ENCODE measurements around the gene AGMAT. TPM values are rescaled to one million over a fixed set of nuclear protein-coding genes. Genes with fewer than 3 reads are reported as not detected.

Gene AGMAT
- polyA plus RNA-seq, 2 of the 4 experiments (the other 2 are of a cell fraction), result 10.3 to 13.1 TPM

- no peak for TF ChIP-seq TFCP2L1 (CRISPR knock-in tag; IDR thresholded peaks at IDR 0.05)
- TF ChIP-seq HOXB13 (CRISPR knock-in tag; IDR thresholded peaks at IDR 0.05; ENCODE audit: low read depth), result no peak
- peak in 1 of 2 experiments; percentile 78; a peak in 4 of 5 replicates for TF ChIP-seq JUN (IDR thresholded peaks at IDR 0.05)
- no peak for TF ChIP-seq FOXS1 (CRISPR knock-in tag; IDR thresholded peaks at IDR 0.05)
- TF ChIP-seq BHLHE40 (IDR thresholded peaks at IDR 0.05; ENCODE audit: low read depth, low read length), result peak; percentile 95
- TF ChIP-seq RFX5 (IDR thresholded peaks at IDR 0.05), result 0 out of 2 replicates have a peak, but pooled peaks have one; percentile 48
- TF ChIP-seq MAX (IDR thresholded peaks at IDR 0.05), result peak; percentile 82
- TF ChIP-seq JUNB (IDR thresholded peaks at IDR 0.05), result no peak
- TF ChIP-seq, protein P1, sequence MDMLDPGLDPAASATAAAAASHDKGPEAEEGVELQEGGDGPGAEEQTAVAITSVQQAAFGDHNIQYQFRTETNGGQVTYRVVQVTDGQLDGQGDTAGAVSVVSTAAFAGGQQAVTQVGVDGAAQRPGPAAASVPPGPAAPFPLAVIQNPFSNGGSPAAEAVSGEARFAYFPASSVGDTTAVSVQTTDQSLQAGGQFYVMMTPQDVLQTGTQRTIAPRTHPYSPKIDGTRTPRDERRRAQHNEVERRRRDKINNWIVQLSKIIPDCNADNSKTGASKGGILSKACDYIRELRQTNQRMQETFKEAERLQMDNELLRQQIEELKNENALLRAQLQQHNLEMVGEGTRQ (IDR thresholded peaks at IDR 0.05), result peak; percentile 97
- TF ChIP-seq BCL3 (IDR thresholded peaks at IDR 0.05), result 0 out of 3 replicates have a peak, but pooled peaks have one; percentile 22
- TF ChIP-seq POLR2A (IDR thresholded peaks at IDR 0.05; ENCODE audit: low read length), result peak; percentile 72
- TF ChIP-seq PHF8 (IDR thresholded peaks at IDR 0.05; ENCODE audit: borderline replicate concordance, low read depth), result peak; percentile 66
- 2% methylated on average over 22 of the region's 65 CpGs for WGBS (ENCODE audit: missing lambda C conversion rate)
- peak within 1 kb of the TSS; percentile 96 for H3K4me2 ChIP-seq
- POLR2A ChIA-PET, result no interaction called here
- H3K9me3 ChIP-seq, result no peaks in the 10 kb centered on the region
- CTCF ChIA-PET, result interaction anchor here (0.6 kb wide), 2 partner anchors 176 to 288 kb away, joined by 3 read pairs; no protein-coding TSS in a partner anchor
- DNase-seq (ENCODE audit: low read depth in 1 of 2, low spot score in 1 of 2), result peak; percentile 88 to 100
- H3K4me1 ChIP-seq, result peaks cover 14% of the 10 kb centered on the region; the same call in 2 of the 3 replicates
- H3K4me3 ChIP-seq, result peak within 1 kb of the TSS; percentile 92
- H3K27ac ChIP-seq, result peak within 1 kb of the TSS; percentile 94 to 95
- ATAC-seq, result peak; percentile 71 to 86
- FAIRE-seq, result peak; percentile 68
Observed at GRCh38 chr1:15526490-15527339, 58.1 kb downstream of the AGMAT start, which contains the start of gene DNAJC16. Gene DNAJC16 (plus strand): TSS chr1:15526848. CDS start chr1:15529106, 2,258 bp downstream.

DNA sequence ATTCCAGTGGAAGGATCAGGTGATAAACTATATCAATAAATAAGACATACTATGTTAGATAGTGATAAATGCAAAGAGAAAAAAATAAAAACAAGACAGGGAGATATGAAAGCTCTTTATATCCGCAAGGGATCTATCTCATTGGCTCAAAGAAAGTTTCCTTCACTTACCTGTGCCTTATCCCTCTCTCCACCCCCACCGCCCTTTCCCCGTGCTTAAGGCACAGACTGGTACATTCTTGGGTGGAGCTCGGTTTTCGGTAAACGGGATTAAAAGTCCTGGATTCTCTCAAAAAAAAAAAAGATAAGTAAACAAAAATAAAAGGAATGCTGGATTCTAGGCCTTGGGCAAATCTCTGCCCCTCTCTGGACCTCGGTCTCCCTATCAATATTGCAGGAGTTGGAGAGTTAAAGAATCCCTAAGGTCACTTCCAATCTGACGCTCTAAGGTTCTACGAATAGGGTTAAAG, 58.8 kb downstream of the AGMAT start:
- no peak for FAIRE-seq
- H3K9me3 ChIP-seq, result no peaks in the 10 kb centered on the region
- 6% methylated on average over 9 of the region's 9 CpGs for WGBS (ENCODE audit: missing lambda C conversion rate)
- no peak for ATAC-seq
- peak overlapping the region; percentile 94 for H3K4me2 ChIP-seq
- peaks cover 14% of the 10 kb centered on the region; the same call in 2 of the 3 replicates for H3K4me1 ChIP-seq
- CTCF ChIA-PET, result no interaction called here
- H3K4me3 ChIP-seq, result peak overlapping the region; percentile 59
- no peak for TF ChIP-seq REST (IDR thresholded peaks at IDR 0.05)
- H3K27ac ChIP-seq, result peak overlapping the region; percentile 80 to 81
- DNase-seq (ENCODE audit: low read depth in 1 of 2, low spot score in 1 of 2), result no peak
- POLR2A ChIA-PET, result no interaction called here
